ENCODE results near the gene COPS3.

COPS3 gene

GRCh38 chr17:17242246-17242645 is 38.8 kb downstream of the COPS3 start:
- no peak for DNase-seq (ENCODE audit: low read depth in 2 of 2)

- no peak for DNase-seq (ENCODE audit: low read depth in 2 of 2)
Measured at GRCh38 chr17:17241656-17242055, 39.4 kb downstream of the COPS3 start.

GRCh38 chr17:17239832-17240231 is 41.2 kb downstream of the COPS3 start:
- DNase-seq (ENCODE audit: low read depth in 2 of 2) = no peak

- peak; percentile 78 to 84 for DNase-seq (ENCODE audit: low read depth in 2 of 2)
Measured at GRCh38 chr17:17237026-17237799, 43.8 kb downstream of the COPS3 start, which contains the start of gene FLCN. Gene FLCN (minus strand): TSS chr17:17237168. CDS start chr17:17228137, 9,031 bp downstream.

- no peak for DNase-seq (ENCODE audit: low read depth in 2 of 2)
Measured at GRCh38 chr17:17236295-17237025, 44.6 kb downstream of the COPS3 start.

- DNase-seq (ENCODE audit: low read depth in 2 of 2) = no peak
Measured at GRCh38 chr17:17235212-17236174, 45.6 kb downstream of the COPS3 start.

GRCh38 chr17:17232303-17232621 is 48.8 kb downstream of the COPS3 start:
- DNase-seq (ENCODE audit: low read depth in 2 of 2) = no peak

GRCh38 chr17:17231621-17232302 is 49.3 kb downstream of the COPS3 start:
- no peak for DNase-seq (ENCODE audit: low read depth in 2 of 2)

GRCh38 chr17:17229416-17230384 is 51.3 kb downstream of the COPS3 start:
- no peak for DNase-seq (ENCODE audit: low read depth in 2 of 2)

- DNase-seq (ENCODE audit: low read depth in 2 of 2) = no peak
Measured at GRCh38 chr17:17228521-17229279, 52.3 kb downstream of the COPS3 start.

GRCh38 chr17:17227608-17228520 is 53.2 kb downstream of the COPS3 start:
- DNase-seq (ENCODE audit: low read depth in 2 of 2) = no peak

GRCh38 chr17:17226451-17227265 is 54.4 kb downstream of the COPS3 start:
- no peak for DNase-seq (ENCODE audit: low read depth in 2 of 2)

GRCh38 chr17:17225901-17226300 is 55.1 kb downstream of the COPS3 start:
- no peak for DNase-seq (ENCODE audit: low read depth in 2 of 2)

- no peak for DNase-seq (ENCODE audit: low read depth in 2 of 2)
Measured at GRCh38 chr17:17224137-17224536, 56.9 kb downstream of the COPS3 start.

GRCh38 chr17:17223736-17224135 is 57.3 kb downstream of the COPS3 start:
- DNase-seq (ENCODE audit: low read depth in 2 of 2) = no peak

- no peak for DNase-seq (ENCODE audit: low read depth in 2 of 2)
Measured at GRCh38 chr17:17221329-17221728, 59.7 kb downstream of the COPS3 start.

GRCh38 chr17:17220529-17220928 is 60.5 kb downstream of the COPS3 start:
- DNase-seq (ENCODE audit: low read depth in 2 of 2) = no peak

GRCh38 chr17:17217995-17218394 is 63.1 kb downstream of the COPS3 start:
- DNase-seq (ENCODE audit: low read depth in 2 of 2) = no peak
